ENCODE data around the gene RABGEF1.

DNA sequence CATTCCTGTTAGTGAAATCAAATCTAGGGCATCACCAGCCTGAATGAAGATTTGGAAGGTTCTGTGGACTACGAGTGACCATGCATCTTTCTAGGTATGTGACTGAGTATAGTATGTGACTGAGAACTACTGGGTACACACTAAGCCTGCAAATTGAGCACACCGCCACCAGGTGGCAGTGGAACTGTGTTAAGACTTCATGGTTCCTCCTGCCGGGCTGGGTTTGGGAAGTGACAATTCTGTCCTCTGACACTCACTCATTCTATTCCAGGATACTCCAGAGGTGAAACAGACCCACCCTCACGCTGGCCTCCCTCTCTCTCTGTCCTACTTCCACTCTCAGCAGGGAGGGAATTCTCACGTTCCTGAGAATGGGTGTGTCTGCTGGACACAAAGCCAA lies 96.5 kb downstream of the RABGEF1 start:
- TF ChIP-seq RARB (CRISPR knock-in tag; IDR thresholded peaks at IDR 0.05): no peak
- TF ChIP-seq, protein P1, sequence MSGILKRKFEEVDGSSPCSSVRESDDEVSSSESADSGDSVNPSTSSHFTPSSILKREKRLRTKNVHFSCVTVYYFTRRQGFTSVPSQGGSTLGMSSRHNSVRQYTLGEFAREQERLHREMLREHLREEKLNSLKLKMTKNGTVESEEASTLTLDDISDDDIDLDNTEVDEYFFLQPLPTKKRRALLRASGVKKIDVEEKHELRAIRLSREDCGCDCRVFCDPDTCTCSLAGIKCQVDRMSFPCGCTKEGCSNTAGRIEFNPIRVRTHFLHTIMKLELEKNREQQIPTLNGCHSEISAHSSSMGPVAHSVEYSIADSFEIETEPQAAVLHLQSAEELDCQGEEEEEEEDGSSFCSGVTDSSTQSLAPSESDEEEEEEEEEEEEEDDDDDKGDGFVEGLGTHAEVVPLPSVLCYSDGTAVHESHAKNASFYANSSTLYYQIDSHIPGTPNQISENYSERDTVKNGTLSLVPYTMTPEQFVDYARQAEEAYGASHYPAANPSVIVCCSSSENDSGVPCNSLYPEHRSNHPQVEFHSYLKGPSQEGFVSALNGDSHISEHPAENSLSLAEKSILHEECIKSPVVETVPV (CRISPR knock-in tag; IDR thresholded peaks at IDR 0.05): no peak
- TF ChIP-seq ZNF8 (CRISPR knock-in tag; IDR thresholded peaks at IDR 0.05): no peak
- TF ChIP-seq ZNF565 (CRISPR knock-in tag; conservative IDR thresholded peaks at IDR 0.05; ENCODE audit: low read depth): no peak
